Stimulated activated CD8-positive, alpha-beta memory T cell treated with anti-CD3 and anti-CD28 coated beads, Interleukin-12 subunit alpha, Interleukin-12 subunit beta, amount 100 ng/mL, for 1 hour (primary cell): ENCODE results near the gene PEF1.

Source experiments
- DNase-seq: peaks from one replicate; pipeline ENCODE4 v3.0.0-alpha.2; 2020; ENCODE audit warnings: low read depth

The PEF1 gene

GRCh38 chr1:31671147-31671546, 26.5 kb upstream of the PEF1 start:
- no peak for DNase-seq

GRCh38 chr1:31670593-31670964, 25.9 kb upstream of the PEF1 start:
- no peak for DNase-seq

GRCh38 chr1:31669786-31670592, 25.3 kb upstream of the PEF1 start:
- no peak for DNase-seq

GRCh38 chr1:31669433-31669785, 24.7 kb upstream of the PEF1 start:
- no peak for DNase-seq

GRCh38 chr1:31668303-31668883, 23.7 kb upstream of the PEF1 start:
- DNase-seq: no peak

GRCh38 chr1:31667065-31667785, 22.5 kb upstream of the PEF1 start:
- DNase-seq: no peak

GRCh38 chr1:31666263-31666963, 21.7 kb upstream of the PEF1 start:
- DNase-seq: no peak

- no peak for DNase-seq
Observed at GRCh38 chr1:31665234-31665878, 20.7 kb upstream of the PEF1 start.

- no peak for DNase-seq
Observed at GRCh38 chr1:31664528-31664927, 19.9 kb upstream of the PEF1 start.

GRCh38 chr1:31663622-31664452, 19.2 kb upstream of the PEF1 start:
- peak; percentile 35 for DNase-seq

- no peak for DNase-seq
Observed at GRCh38 chr1:31662463-31662862, 17.8 kb upstream of the PEF1 start.

GRCh38 chr1:31661856-31662255, 17.2 kb upstream of the PEF1 start:
- DNase-seq: no peak

- DNase-seq: no peak
Observed at GRCh38 chr1:31660871-31661455, 16.3 kb upstream of the PEF1 start.

- DNase-seq: no peak
Observed at GRCh38 chr1:31659889-31660288, 15.2 kb upstream of the PEF1 start.

- no peak for DNase-seq
Observed at GRCh38 chr1:31658721-31659120, 14.0 kb upstream of the PEF1 start.

GRCh38 chr1:31657972-31658510, 13.4 kb upstream of the PEF1 start:
- no peak for DNase-seq

- no peak for DNase-seq
Observed at GRCh38 chr1:31657020-31657804, 12.5 kb upstream of the PEF1 start.

GRCh38 chr1:31655756-31656155, 11.1 kb upstream of the PEF1 start:
- no peak for DNase-seq

GRCh38 chr1:31655104-31655503, 10.4 kb upstream of the PEF1 start:
- DNase-seq: no peak

- DNase-seq: no peak
Observed at GRCh38 chr1:31654474-31654776, 9.7 kb upstream of the PEF1 start.
